WTC11 (cell line): ENCODE results near the gene SAMSN1.

Experiments used
- CTCF ChIP-seq: fragments of 200-600 bp; IDR thresholded peaks from 2 replicates; pipeline ENCODE4 v1.8.0; 2022; ENCODE audit warnings: antibody characterized with exemption
- FOXK1 ChIP-seq: sonication (generic); formaldehyde crosslinking; IDR thresholded peaks from 2 replicates; pipeline ENCODE4 v1.8.0; 2022; ENCODE audit warnings: mild to moderate bottlenecking, moderate library complexity, missing genetic modification reagents
- KAT7 ChIP-seq: sonication (generic); formaldehyde crosslinking; IDR thresholded peaks from 2 replicates; pipeline ENCODE4 v1.8.1; 2023; ENCODE audit warnings: missing genetic modification reagents, mild to moderate bottlenecking, borderline replicate concordance
- NR3C1 ChIP-seq: sonication (generic); formaldehyde crosslinking; conservative IDR thresholded peaks from 2 replicates; pipeline ENCODE4 v1.8.1; 2023; ENCODE audit warnings: low read depth, mild to moderate bottlenecking, missing genetic modification reagents
- SMAD4 ChIP-seq: sonication (generic); formaldehyde crosslinking; IDR thresholded peaks from 2 replicates; pipeline ENCODE4 v1.8.0; 2022; ENCODE audit warnings: mild to moderate bottlenecking, missing genetic modification reagents
- USF2 ChIP-seq: sonication (generic); formaldehyde crosslinking; IDR thresholded peaks from 2 replicates; pipeline ENCODE4 v1.8.1; 2023; ENCODE audit warnings: mild to moderate bottlenecking, missing genetic modification reagents, moderate library complexity
- ZNF138 ChIP-seq: sonication (generic); formaldehyde crosslinking; conservative IDR thresholded peaks from 2 replicates; pipeline ENCODE4 v1.8.1; 2022; ENCODE audit warnings: mild to moderate bottlenecking, moderate library complexity, missing genetic modification reagents
- ZNF263 ChIP-seq: sonication (generic); formaldehyde crosslinking; IDR thresholded peaks from 2 replicates; pipeline ENCODE4 v1.8.1; 2022; ENCODE audit warnings: low read depth, mild to moderate bottlenecking, moderate library complexity, missing genetic modification reagents
- TF ChIP-seq, protein P1 (sequence below): sonication (generic); formaldehyde crosslinking; IDR thresholded peaks from 2 replicates; pipeline ENCODE4 v1.8.0; 2022; ENCODE audit warnings: mild to moderate bottlenecking, missing genetic modification reagents

- TF ChIP-seq CTCF (no peak), SMAD4 (CRISPR knock-in tag) (no peak), ZNF263 (CRISPR knock-in tag) (no peak), FOXK1 (no peak), ZNF138 (CRISPR knock-in tag) (no peak), NR3C1 (CRISPR knock-in tag) (no peak), USF2 (CRISPR knock-in tag) (no peak), KAT7 (CRISPR knock-in tag) (no peak)
- TF ChIP-seq, protein P1, sequence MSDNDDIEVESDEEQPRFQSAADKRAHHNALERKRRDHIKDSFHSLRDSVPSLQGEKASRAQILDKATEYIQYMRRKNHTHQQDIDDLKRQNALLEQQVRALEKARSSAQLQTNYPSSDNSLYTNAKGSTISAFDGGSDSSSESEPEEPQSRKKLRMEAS, result no peak
Observed at GRCh38 chr21:14581902-14582457, 35.9 kb upstream of the SAMSN1 start.
